Ascending aorta (tissue), 2 donors: ENCODE measurements around the gene ZNF582. TPM values are rescaled to one million over a fixed set of nuclear protein-coding genes. Genes with fewer than 3 reads are reported as not detected.

ENCODE experiments used
- DNase-seq, 2 donors: peaks; one replicate each; pipeline ENCODE4 v3.0.0-alpha.2; 2019; ENCODE audit warnings: low spot score in 2 of 2
- H3K27ac ChIP-seq, 2 donors: fragments of 200-600 bp; sonication (generic); one replicate each; pipeline ENCODE4 v1.5.1; 2016 to 2017; ENCODE audit warnings: mild to moderate bottlenecking in 1 of 2
- H3K27me3 ChIP-seq: fragments of 200-600 bp; sonication (generic); one replicate; pipeline ENCODE4 v1.5.1; 2017
- H3K36me3 ChIP-seq, 2 donors: fragments of 200-600 bp; sonication (generic); one replicate each; pipeline ENCODE4 v1.5.1; 2016
- H3K4me1 ChIP-seq, 2 donors: fragments of 200-600 bp; sonication (generic); one replicate each; pipeline ENCODE4 v1.5.1; 2016 to 2017; ENCODE audit warnings: mild to moderate bottlenecking in 1 of 2
- H3K4me3 ChIP-seq, 2 donors: fragments of 200-600 bp; sonication (generic); one replicate each; pipeline ENCODE4 v1.5.1; 2016 to 2017; ENCODE audit warnings: mild to moderate bottlenecking in 1 of 2
- H3K9me3 ChIP-seq, 2 donors: fragments of 200-600 bp; sonication (generic); one replicate each; pipeline ENCODE4 v1.5.1; 2016
- intact Hi-C: fragments of 100-400 bp; cut with DNase I; formaldehyde crosslinking; loops from one replicate; pipeline ENCODE4 v1.15.1; 2023
- total RNA-seq: library from RNA; depleted of rRNA; stranded (reverse); fragments of >200 nt; gene quantifications from one replicate; pipeline ENCODE4 v1.1.0, GENCODE V29; 2016
- TF ChIP-seq, protein P1 (sequence below), 3 experiments: fragments of 200-600 bp in 2 of 3; fragments of 450-650 bp in 1 of 3; sonication (generic) in 2 of 3; IDR thresholded peaks; one replicate each; pipeline ENCODE4 v1.5.1; 2016 to 2019; ENCODE audit warnings: antibody characterized with exemption in 3 of 3, mild to moderate bottlenecking in 1 of 3, moderate library complexity in 1 of 3

The ZNF582 gene
- total RNA-seq, 1 donor from 2014 or later: 0.43 TPM

- Histone ChIP-seq H3K27ac (peak overlapping the region; percentile 93 to 97), H3K4me3 (peak overlapping the region; percentile 88 to 91), H3K27me3 (no peaks in the 10 kb centered on the region), H3K36me3 (peaks cover 30 to 38% of the 10 kb centered on the region in 2 donors), H3K9me3 (peaks cover 36 to 56% of the 10 kb centered on the region in 2 donors), H3K4me1 (peaks cover 0 to 10% of the 10 kb centered on the region in 2 donors)
- intact Hi-C loops: loop anchor here (1.0 to 10.0 kb wide), 8 partner anchors 73 to 1750 kb away; partner anchors contain the start of genes ZFP28, ZNF329, ZNF470 and ZNF667
- TF ChIP-seq, protein P1, sequence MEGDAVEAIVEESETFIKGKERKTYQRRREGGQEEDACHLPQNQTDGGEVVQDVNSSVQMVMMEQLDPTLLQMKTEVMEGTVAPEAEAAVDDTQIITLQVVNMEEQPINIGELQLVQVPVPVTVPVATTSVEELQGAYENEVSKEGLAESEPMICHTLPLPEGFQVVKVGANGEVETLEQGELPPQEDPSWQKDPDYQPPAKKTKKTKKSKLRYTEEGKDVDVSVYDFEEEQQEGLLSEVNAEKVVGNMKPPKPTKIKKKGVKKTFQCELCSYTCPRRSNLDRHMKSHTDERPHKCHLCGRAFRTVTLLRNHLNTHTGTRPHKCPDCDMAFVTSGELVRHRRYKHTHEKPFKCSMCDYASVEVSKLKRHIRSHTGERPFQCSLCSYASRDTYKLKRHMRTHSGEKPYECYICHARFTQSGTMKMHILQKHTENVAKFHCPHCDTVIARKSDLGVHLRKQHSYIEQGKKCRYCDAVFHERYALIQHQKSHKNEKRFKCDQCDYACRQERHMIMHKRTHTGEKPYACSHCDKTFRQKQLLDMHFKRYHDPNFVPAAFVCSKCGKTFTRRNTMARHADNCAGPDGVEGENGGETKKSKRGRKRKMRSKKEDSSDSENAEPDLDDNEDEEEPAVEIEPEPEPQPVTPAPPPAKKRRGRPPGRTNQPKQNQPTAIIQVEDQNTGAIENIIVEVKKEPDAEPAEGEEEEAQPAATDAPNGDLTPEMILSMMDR (IDR thresholded peaks at IDR 0.05): no peak
- no peak for DNase-seq
Observed at GRCh38 chr19:56404705-56405056, 11.3 kb upstream of the ZNF582 start.

DNA sequence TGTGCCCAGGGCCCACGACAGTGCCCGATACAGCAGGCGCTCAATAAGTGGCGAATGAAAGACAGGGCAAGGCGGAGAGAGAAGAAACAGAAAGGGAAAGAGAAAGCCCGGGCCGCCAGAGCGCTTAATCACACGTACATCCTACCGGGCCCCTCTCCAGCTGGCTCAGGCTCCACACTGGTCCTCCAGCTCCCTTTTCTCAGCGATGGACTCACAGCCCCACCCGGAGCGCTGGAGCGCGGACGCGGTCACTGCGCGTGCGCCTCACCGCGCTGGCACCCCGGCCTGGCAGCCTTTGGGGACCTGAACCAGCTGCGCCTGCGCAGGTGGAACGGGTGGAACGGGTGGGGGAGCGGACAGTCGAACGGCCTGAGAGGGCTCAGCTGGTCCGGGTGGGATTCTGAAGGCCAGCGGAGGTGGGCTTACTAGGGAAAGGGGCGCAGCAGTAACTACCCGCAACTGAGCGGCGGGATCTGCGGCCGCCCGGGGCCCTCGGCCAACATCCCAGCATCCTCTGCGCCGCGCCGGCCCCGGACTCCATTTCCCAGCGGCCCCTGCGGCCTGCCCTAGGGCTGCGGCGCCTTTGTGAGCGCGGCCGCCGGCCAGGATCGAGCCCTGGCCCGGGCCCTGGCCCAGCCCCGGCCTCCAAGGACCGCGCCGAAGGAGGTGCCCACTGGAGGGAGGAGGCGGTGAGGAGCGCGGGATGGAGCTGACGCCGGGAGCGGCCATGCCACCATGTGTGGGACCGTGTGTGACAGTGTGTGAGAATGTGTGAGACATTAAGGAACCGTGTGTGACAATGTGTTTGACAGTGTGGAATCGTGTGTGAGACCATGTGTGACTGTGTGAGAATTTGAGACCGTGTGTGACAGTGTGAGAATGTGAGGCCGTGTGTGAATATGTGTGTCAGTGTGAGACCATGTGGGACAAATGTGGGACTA lies 10.7 kb upstream of the ZNF582 start, which contains the start of gene ZNF583:
Gene ZNF583, plus strand, starts transcription at position 569 of the 941 bp plus-strand sequence. CDS start 2,783 bp downstream, outside the sequence.
- Histone ChIP-seq H3K36me3 (peaks cover 28 to 34% of the 10 kb centered on the region in 2 donors), H3K4me3 (peak within 1 kb of the TSS; percentile 88 to 91), H3K27me3 (no peaks in the 10 kb centered on the region), H3K4me1 (peaks cover 0 to 10% of the 10 kb centered on the region in 2 donors), H3K27ac (peak within 1 kb of the TSS; percentile 93 to 97), H3K9me3 (peaks cover 34 to 53% of the 10 kb centered on the region in 2 donors)
- peak; percentile 92 to 98 for DNase-seq
- intact Hi-C loops: loop anchor here (1.0 to 10.0 kb wide), 9 partner anchors 11 to 1751 kb away; partner anchors contain the start of genes ZFP28, ZNF329, ZNF470 and ZNF582
- TF ChIP-seq, protein P1 (IDR thresholded peaks at IDR 0.05): no peak

- Histone ChIP-seq H3K27me3 (no peaks in the 10 kb centered on the region), H3K27ac (peak overlapping the region; percentile 93 to 97), H3K4me3 (peak overlapping the region; percentile 88 to 91), H3K4me1 (peaks cover 0 to 10% of the 10 kb centered on the region in 2 donors), H3K36me3 (peaks cover 24 to 34% of the 10 kb centered on the region in 2 donors), H3K9me3 (peaks cover 27 to 50% of the 10 kb centered on the region in 2 donors)
- DNase-seq: no peak
- intact Hi-C loops: loop anchor here (1.0 to 10.0 kb wide), 5 partner anchors 10 to 1752 kb away; partner anchors contain the start of genes ZNF329, ZNF470, ZNF582 and ZNF71
- TF ChIP-seq, protein P1 (IDR thresholded peaks at IDR 0.05): no peak
Observed at GRCh38 chr19:56403261-56403660, 9.9 kb upstream of the ZNF582 start.

- DNase-seq: no peak
- peaks cover 14 to 25% of the 10 kb centered on the region in 2 donors for H3K36me3 ChIP-seq
- intact Hi-C loops: loop anchor here (5.0 to 10.0 kb wide), 4 partner anchors 164 to 1754 kb away; partner anchors contain the start of genes ZNF329, ZNF470 and ZNF71
- peaks cover 0 to 10% of the 10 kb centered on the region in 2 donors for H3K4me1 ChIP-seq
- no peak overlapping the region for H3K27ac ChIP-seq
- no peak overlapping the region for H3K4me3 ChIP-seq
- no peaks in the 10 kb centered on the region for H3K27me3 ChIP-seq
- TF ChIP-seq, protein P1 (IDR thresholded peaks at IDR 0.05): no peak
- peaks cover 15 to 35% of the 10 kb centered on the region in 2 donors for H3K9me3 ChIP-seq
Observed at GRCh38 chr19:56400485-56400884, 7.2 kb upstream of the ZNF582 start.

DNA sequence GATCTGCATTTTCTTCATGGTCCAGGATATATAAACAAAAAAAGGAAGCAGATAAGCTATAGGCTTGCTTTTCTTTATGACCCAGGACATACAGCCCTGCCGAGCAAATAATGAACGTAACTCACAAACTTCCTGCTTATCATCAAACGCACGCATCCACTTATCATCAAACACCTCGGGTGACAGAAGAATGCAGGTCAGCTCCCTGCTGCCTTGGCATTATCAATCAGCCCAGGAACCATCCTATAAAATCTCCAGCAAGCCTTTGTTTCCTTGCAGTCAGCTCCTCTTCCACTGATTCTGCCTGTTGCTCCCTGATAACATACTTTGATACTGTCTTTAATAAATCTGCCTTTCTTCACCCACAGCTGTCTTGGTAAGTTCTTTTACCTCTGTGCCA lies 5.5 kb upstream of the ZNF582 start:
- peaks cover 15 to 33% of the 10 kb centered on the region in 2 donors for H3K9me3 ChIP-seq
- TF ChIP-seq, protein P1 (IDR thresholded peaks at IDR 0.05): no peak
- H3K27me3 ChIP-seq: no peaks in the 10 kb centered on the region
- peaks cover 14 to 25% of the 10 kb centered on the region in 2 donors for H3K36me3 ChIP-seq
- H3K4me1 ChIP-seq: peaks cover under 1 to 4% of the 10 kb centered on the region in 2 donors
- H3K4me3 ChIP-seq: no peak overlapping the region
- no peak overlapping the region for H3K27ac ChIP-seq
- intact Hi-C loops: loop anchor here (10.0 kb wide), 1 partner anchor 1696 kb away; the partner anchor contains the start of gene ZSCAN18
- DNase-seq: no peak
